Measurements from ENCODE around the gene RPTOR.
A peak's percentile ranks its signal among the peaks of the same experiment; 100 is the strongest.
"Not testable (repeated sequence)": the region's sequence is repeated elsewhere in the genome, so short reads cannot be mapped to it uniquely, and the experiment has no call there.

Gene RPTOR

DNA sequence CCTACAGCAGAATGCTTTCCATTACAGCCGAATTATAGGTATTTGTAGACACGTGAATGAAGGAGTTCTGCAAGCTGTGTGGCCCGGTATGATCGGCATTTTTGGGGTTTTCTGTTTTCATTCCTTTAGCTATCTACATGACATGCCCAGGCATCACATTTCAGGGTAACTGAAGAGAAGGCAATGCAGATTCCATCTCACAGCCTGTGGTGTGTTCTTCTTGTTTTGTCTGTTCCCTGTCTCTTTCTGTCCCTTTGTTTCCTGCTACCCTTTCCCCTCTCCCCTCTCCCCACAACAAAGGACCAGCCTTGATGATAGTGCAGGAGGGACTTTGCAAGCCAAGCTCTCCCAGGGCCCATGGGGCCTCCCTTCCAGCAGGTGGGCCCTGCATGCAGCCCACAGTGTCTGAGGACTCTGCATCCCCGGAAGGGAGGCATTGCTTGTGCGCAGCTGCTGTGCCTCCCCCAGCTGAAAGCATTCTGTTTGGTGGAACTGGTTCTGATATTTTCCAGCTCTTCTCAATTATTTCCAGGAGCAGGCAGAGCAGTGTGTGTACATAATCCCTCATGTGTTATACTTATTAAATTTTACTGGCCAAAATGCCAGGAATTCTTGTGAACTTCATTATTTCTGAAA lies 207.4 kb downstream of the RPTOR start:
- no peak for DNase-seq

- no peak for DNase-seq
Measured at GRCh38 chr17:80753685-80754345, 209.2 kb downstream of the RPTOR start.

- DNase-seq: no peak
Measured at GRCh38 chr17:80754846-80755245, 210.2 kb downstream of the RPTOR start.

DNA sequence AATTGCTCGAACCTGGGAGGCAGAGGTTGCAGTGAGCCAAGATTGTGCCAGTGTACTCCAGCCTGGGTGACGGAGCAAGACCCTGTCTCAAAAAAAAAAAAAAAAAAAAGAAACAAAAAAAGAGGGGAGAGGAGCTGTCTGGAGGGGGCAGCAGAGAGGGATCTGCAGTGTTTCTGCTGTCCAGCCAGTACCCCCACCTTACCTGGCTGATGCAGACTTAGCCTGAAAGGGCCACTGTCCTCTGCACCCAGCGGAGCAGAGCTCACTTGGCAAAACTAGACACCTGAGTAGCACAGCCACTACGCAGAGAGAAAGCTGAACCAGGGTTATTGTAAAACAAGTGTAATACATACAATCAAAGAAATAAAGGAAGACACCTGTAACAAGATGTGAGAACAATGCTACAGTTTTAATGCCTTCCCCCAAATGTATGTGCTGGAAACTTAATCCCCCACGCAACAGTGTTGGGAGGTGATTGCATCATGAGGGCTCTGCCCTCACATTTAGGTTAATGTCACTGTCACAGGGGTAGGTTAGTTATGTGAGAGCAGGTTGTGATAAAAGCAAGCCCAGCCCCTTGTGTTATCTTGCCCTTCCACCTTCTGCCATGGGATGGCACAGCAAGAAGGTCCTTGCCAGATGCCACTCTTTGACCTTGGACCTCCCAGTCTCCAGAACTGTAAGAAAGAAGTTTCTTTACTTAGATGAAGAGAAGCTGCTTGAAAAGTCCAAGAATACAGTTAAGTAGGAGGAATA lies 211.2 kb downstream of the RPTOR start:
- no peak for DNase-seq

GRCh38 chr17:80758481-80759376 lies 214.1 kb downstream of the RPTOR start:
- DNase-seq: no peak

GRCh38 chr17:80759377-80759673 lies 214.7 kb downstream of the RPTOR start:
- DNase-seq: no peak

- DNase-seq: peak; percentile 83
Measured at GRCh38 chr17:80760511-80760911, 215.9 kb downstream of the RPTOR start.

DNA sequence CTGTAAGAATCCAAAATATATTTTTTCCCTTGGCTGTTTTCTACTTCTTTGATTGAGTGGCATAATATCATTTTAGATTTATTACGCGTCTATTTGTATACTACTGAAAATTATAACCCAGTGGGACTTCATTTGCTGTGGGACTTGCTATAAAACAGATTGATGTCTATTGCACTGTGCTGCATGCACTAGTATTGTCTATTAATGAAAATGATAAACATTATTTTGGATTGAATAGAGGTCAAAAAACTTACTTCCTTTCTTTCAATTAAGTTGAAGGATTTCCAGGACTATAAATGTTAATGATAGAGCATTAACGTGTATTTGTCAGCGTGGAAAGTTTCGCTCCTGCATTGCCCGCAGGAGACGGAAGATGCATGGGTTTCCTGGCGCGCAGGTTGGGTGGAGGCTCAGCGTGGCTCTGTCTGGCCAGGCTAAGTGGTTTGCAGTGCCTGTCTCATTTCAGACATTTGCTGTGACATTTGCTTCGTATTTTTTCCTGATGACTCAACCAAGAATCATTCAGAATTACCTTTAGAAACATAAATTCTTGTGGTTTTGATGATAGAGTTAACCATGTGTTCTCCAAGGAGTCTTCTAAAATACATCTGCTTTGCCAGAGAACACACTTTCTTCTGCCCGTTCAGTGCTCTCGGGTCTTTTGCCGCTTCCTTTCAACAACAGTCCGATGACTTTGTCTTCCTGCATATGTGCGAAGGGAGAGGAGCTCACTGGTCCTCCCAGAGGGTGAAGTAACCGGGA lies 216.7 kb downstream of the RPTOR start:
- no peak for DNase-seq

DNA sequence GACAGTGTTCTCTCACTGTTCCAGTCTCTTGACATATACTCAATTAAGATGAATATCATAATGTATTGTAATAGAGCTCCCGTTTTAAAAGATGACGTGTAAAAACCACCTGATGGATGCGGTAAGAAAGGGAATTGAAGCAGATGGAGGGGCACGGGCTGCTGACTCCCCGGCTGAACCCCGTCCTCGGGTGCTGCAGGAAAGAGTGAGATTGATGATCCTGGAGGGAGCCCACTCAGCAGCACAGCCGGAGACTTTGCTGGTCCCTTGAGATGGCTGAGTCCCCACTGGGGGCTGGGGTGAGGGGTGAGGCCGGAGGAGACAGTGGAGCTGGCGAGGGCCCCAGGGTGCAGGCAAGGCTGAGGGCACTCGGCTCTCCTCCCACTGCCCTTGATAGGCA lies 217.4 kb downstream of the RPTOR start:
- no peak for DNase-seq

DNA sequence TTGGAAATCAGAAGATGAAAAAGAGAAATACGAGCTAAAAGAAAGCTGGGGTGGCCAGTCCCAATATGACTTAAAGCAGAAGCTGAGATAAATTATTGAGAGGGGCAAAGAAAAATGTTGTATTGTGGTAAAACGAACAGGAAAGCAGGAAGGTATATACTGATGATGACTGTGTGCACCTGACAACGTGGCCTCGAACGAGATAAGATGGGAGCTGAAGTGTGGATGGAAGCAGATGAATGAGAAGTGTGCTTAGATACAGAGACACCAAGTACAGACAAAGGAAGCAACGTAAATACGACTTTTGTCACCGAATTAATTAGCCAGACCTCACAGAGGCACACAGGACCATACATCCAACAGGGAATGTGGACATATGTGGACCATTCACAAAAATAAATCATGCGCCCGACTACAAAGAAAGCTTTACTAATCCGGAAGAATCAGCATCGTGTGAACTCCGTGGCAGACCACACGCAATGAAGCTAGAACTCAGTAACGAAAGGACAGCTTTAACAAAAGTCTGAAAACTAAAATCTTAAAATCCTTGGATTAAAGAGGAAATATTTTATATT lies 218.7 kb downstream of the RPTOR start:
- DNase-seq: no peak

- DNase-seq: not testable (repeated sequence)
Measured at GRCh38 chr17:80764627-80765145, 220.0 kb downstream of the RPTOR start.

- no peak for DNase-seq
Measured at GRCh38 chr17:80765241-80765961, 220.8 kb downstream of the RPTOR start.

DNA sequence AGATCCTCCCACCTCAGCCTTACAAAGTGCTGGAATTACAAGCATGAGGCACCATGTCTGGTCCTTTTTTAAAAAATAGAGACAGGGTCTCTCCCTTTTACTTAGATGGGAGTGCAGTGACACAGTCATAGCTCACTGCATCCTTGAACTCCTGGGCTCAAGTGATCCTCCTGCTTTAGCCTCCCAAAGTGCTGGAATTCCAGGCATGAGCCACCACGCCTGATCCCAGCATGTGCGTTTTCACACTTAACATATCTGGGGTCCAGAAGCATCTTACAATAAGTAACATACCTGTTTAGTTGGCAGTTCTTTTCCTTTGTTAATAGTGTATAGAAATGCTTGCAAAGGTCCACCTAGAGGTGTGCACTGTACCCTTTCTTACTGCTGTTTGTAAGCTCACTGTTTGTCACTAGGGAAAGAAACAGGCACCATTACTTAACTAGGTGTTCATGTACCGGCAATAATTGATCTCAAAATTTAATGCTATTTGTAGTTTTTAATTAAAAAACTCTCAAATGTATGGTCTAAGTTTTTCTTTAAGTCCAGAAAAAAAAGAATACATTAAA lies 221.7 kb downstream of the RPTOR start:
- DNase-seq: no peak

- DNase-seq: no peak
Measured at GRCh38 chr17:80768389-80768788, 223.8 kb downstream of the RPTOR start.

DNA sequence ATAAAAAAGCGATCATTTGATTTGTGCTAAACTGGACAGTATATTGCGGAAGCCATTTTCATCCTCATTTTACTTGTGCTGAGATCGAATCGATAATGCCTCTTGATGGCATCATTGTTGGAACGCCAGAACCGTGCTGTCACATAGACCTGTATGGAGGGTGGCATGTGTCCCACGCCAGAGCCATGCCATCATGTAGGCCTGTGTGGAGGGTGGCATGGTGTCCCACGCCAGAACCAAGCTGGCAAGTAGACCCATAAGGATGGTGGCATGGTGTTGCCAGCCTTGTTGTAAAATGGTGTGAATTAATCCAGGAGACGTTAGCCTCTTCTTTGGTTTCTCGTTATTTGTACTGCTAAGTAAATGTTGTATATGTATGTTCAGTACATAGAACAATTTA lies 224.3 kb downstream of the RPTOR start:
- DNase-seq: no peak

DNA sequence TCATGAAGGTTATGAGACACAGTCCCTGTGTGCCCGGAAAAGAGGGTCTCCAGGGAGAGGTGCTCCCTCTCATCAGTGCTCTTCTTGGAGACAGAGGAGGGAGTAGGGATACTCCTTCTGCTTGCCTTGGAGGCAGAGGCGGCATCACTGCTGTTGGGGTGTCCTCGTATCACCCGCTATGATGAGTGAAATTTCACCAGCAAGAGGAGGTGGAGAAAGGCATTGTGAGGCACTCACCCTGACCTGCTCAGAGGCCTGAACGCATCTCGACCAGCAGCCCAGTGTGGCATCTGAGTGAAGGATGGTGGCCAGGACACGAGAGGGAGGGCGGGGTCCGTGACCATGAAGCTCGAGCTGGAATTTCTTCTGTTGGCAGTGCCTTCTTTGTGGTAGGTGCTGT lies 224.9 kb downstream of the RPTOR start:
- DNase-seq: no peak

- no peak for DNase-seq
Measured at GRCh38 chr17:80769936-80770625, 225.4 kb downstream of the RPTOR start.

DNA sequence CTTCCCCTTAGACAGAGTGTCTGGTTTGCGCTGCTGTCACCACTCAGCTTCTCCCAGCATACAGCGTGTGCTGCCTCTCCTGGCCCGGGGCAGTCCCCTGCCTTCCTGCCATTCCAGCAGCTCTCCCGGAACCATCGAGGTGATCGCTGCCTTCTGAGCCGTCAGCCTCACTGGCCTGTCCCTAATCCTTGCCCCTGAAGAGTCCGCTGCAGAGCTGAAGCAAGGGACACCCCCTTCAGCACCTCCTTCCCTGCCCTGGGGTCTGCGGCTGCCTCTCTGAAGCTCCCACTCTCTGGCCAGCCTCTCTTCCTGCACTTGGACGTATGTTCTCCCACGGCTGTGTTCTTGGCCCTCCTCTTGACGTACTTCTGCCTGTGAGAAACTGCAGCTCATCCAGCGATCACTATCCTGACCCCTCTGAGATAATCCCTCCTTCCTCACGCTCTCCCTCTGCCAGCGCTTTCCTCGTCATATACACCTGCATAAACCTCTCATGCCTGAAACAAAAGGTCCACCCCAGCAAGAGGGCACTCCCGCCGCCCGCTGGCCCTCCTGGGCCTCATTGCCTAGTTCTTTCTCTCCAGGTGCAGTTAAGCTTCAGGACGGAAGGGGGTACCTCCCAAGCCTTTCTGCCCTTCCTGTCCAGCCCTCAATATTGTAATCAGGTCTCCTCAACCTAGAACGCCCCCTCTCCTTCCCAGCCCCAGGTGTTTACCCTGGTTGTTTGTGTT lies 226.4 kb downstream of the RPTOR start:
- DNase-seq: no peak

GRCh38 chr17:80771612-80772005 lies 227.0 kb downstream of the RPTOR start:
- no peak for DNase-seq

DNA sequence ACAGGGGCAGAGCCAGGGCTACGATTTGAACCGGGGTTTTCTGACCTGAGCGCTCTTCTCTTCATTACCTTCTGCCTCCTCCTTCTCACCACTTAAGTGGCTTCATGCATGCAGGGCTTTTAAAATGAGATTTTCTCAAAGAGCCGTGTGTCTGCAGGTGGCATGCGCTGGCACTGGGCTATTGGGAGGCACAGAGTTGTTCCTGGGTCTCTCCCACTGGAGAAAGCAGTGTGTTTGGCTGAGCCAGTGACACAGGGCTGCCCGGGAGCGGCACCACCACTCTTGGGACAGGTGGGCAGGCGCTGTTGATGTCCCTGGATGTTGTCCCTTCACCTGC lies 228.2 kb downstream of the RPTOR start:
- DNase-seq: no peak

Measured in NCI-H1436 (cell line).